ENCODE data around the gene TCEAL4.

- TF ChIP-seq, protein P1, sequence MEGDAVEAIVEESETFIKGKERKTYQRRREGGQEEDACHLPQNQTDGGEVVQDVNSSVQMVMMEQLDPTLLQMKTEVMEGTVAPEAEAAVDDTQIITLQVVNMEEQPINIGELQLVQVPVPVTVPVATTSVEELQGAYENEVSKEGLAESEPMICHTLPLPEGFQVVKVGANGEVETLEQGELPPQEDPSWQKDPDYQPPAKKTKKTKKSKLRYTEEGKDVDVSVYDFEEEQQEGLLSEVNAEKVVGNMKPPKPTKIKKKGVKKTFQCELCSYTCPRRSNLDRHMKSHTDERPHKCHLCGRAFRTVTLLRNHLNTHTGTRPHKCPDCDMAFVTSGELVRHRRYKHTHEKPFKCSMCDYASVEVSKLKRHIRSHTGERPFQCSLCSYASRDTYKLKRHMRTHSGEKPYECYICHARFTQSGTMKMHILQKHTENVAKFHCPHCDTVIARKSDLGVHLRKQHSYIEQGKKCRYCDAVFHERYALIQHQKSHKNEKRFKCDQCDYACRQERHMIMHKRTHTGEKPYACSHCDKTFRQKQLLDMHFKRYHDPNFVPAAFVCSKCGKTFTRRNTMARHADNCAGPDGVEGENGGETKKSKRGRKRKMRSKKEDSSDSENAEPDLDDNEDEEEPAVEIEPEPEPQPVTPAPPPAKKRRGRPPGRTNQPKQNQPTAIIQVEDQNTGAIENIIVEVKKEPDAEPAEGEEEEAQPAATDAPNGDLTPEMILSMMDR (IDR thresholded peaks at IDR 0.05), result no peak
- TF ChIP-seq POLR2A (IDR thresholded peaks at IDR 0.05), result peak; percentile 42 to 68
These were observed at the start of gene TCEAL4 for GRCh38 chrX:103585411-103586313.

All from uterus (tissue), 2 donors.